Measurements from ENCODE around the gene SYCE1L. TPM values are rescaled to one million over a fixed set of nuclear protein-coding genes. Genes with fewer than 3 reads are reported as not detected.

SYCE1L gene
- total and polyA plus RNA-seq, 9 of the 15 experiments (the other 6 are each of a cell fraction or from before 2014, with no cell fraction given), result 0.54 to 2.7 (median 1.1) TPM; not detected in 5

GRCh38 chr16:77194295-77195231 is 4.6 kb upstream of the SYCE1L start:
- H3K9me1 ChIP-seq (ENCODE audit: control insufficient read depth, insufficient read depth, low read length), result peaks cover 3% of the 10 kb centered on the region
- intact Hi-C loops (cut with micrococcal nuclease) (no loop called here), in situ Hi-C loops (cut with MboI) (loop anchor here (25.0 kb wide), 2 partner anchors 1557 to 1982 kb away; partner anchors contain the start of genes CTRB1, CTRB2, KARS1 and TERF2IP)
- ChIA-PET CTCF (ENCODE audit: low intra/inter-chr PET ratio) (no interaction called here), POLR2A (interaction anchor here (0.7 to 1.7 kb wide), 3 partner anchors 9 to 1364 kb away, joined by 3 to 9 read pairs (median 3); no protein-coding TSS in a partner anchor)
- H3K9me3 ChIP-seq (replicated peaks; ENCODE audit: control insufficient read depth, insufficient read depth, low read depth, low read length), result no peaks in the 10 kb centered on the region
- H3K79me2 ChIP-seq (ENCODE audit: control insufficient read depth, insufficient read depth, low read length), result peaks cover 23% of the 10 kb centered on the region
- DNase-seq (ENCODE audit: extremely low read depth in 1 of 4, low spot score in 3 of 4), result no peak
- H4K20me1 ChIP-seq (replicated peaks; ENCODE audit: control insufficient read depth, insufficient read depth, low read length), result no peaks in the 10 kb centered on the region
- no peaks in the 10 kb centered on the region for H3K27me3 ChIP-seq (ENCODE audit: control insufficient read depth in 2 of 2, insufficient read depth in 2 of 2, low read length in 2 of 2)
- BruUV-seq (replicated peaks), result no TSS peak
- 98% methylated on average over 43 of the region's 48 CpGs for WGBS (ENCODE audit: insufficient coverage, low coverage, missing lambda C conversion rate)
- H3K4me1 ChIP-seq (replicated peaks in 1 of 2; ENCODE audit: control insufficient read depth in 2 of 2, insufficient read depth in 2 of 2, low read length in 2 of 2), result peaks cover 9 to 17% of the 10 kb centered on the region in 2 experiments; a peak in 3 of 5 replicates
- H3K4me2 ChIP-seq (ENCODE audit: insufficient read depth, low read length), result no peak overlapping the region
- ATAC-seq, result no peak
- no peak for FAIRE-seq
- H2AFZ ChIP-seq (ENCODE audit: low read depth, low read length), result no peak overlapping the region
- peaks cover 65% of the 10 kb centered on the region; the same call in 2 of the 3 replicates for H3K36me3 ChIP-seq (ENCODE audit: control insufficient read depth, insufficient read depth, low read length)
- no peak overlapping the region; a peak in 1 of 4 replicates for H3K9ac ChIP-seq (ENCODE audit: insufficient read depth in 1 of 2, low read depth in 2 of 2, low read length in 2 of 2)
- no peak overlapping the region for H3K4me3 ChIP-seq
- no peak overlapping the region for H3K27ac ChIP-seq (ENCODE audit: extremely low read depth, low read depth, low read length)
- no peak for TF ChIP-seq MGA (IDR thresholded peaks at IDR 0.05)
- TF ChIP-seq POLR2G (IDR thresholded peaks at IDR 0.05; ENCODE audit: low read depth, low read length), result peak; percentile 35
- no peak for TF ChIP-seq PTTG1 (tag; IDR thresholded peaks at IDR 0.05; ENCODE audit: low read depth)
- no peak for TF ChIP-seq VEZF1 (CRISPR knock-in tag; IDR thresholded peaks at IDR 0.05)
- no peak for TF ChIP-seq HNRNPL (IDR thresholded peaks at IDR 0.05; ENCODE audit: low read depth, low read length)
- TF ChIP-seq RBFOX2 (IDR thresholded peaks at IDR 0.05; ENCODE audit: low read depth, low read length), result peak; percentile 45; the same call in 1 of the 2 replicates
- TF ChIP-seq TEAD2 (tag; IDR thresholded peaks at IDR 0.05), result no peak

Measured in K562 (cell line).